WTC11 (cell line): Measurements from ENCODE around the gene TENT4B.

Experiments
- AFF4 ChIP-seq: sonication (generic); formaldehyde crosslinking; IDR thresholded peaks from 2 replicates; pipeline ENCODE4 v1.8.1; 2023; ENCODE audit warnings: mild to moderate bottlenecking, missing genetic modification reagents, borderline replicate concordance
- CREB1 ChIP-seq: sonication (generic); formaldehyde crosslinking; IDR thresholded peaks from 2 replicates; pipeline ENCODE4 v1.8.0; 2023; ENCODE audit warnings: mild to moderate bottlenecking, missing genetic modification reagents
- CTCF ChIP-seq: fragments of 200-600 bp; IDR thresholded peaks from 2 replicates; pipeline ENCODE4 v1.8.0; 2022; ENCODE audit warnings: antibody characterized with exemption
- E2F5 ChIP-seq: sonication (generic); formaldehyde crosslinking; IDR thresholded peaks from 2 replicates; pipeline ENCODE4 v1.8.1; 2022; ENCODE audit warnings: mild to moderate bottlenecking, moderate library complexity, missing genetic modification reagents
- TEAD4 ChIP-seq: sonication (generic); formaldehyde crosslinking; IDR thresholded peaks from 2 replicates; pipeline ENCODE4 v1.8.0; 2022; ENCODE audit warnings: mild to moderate bottlenecking, missing genetic modification reagents
- ZNF138 ChIP-seq: sonication (generic); formaldehyde crosslinking; conservative IDR thresholded peaks from 2 replicates; pipeline ENCODE4 v1.8.1; 2022; ENCODE audit warnings: mild to moderate bottlenecking, moderate library complexity, missing genetic modification reagents
- ZNF263 ChIP-seq: sonication (generic); formaldehyde crosslinking; IDR thresholded peaks from 2 replicates; pipeline ENCODE4 v1.8.1; 2022; ENCODE audit warnings: low read depth, mild to moderate bottlenecking, moderate library complexity, missing genetic modification reagents

- TF ChIP-seq CTCF, result no peak
- no peak for TF ChIP-seq E2F5 (CRISPR knock-in tag)
- no peak for TF ChIP-seq ZNF138 (CRISPR knock-in tag)
- TF ChIP-seq CREB1 (CRISPR knock-in tag), result no peak
- TF ChIP-seq AFF4 (CRISPR knock-in tag), result no peak
- TF ChIP-seq ZNF263 (CRISPR knock-in tag), result no peak
- TF ChIP-seq TEAD4, result no peak
Observed at GRCh38 chr16:50207652-50208051, 54.5 kb downstream of the TENT4B start.
